SK-N-MC (cell line): ENCODE data around the gene RASL11B.
A peak's percentile ranks its signal among the peaks of the same experiment; 100 is the strongest.

Experiments
- DNase-seq: peaks from one replicate; pipeline ENCODE4 v3.0.0-alpha.2; 2011; ENCODE audit warnings: low read depth, low spot score
- H3K27ac ChIP-seq: fragments of 200-600 bp; sonication (generic); 2 replicates; pipeline ENCODE4 v1.5.1; 2016; ENCODE audit warnings: mixed run types
- H3K36me3 ChIP-seq: fragments of 200-600 bp; sonication (generic); 2 replicates; pipeline ENCODE4 v1.6.1; 2017; ENCODE audit warnings: antibody characterized with exemption, low read length, mixed read lengths; ENCODE audit not compliant: insufficient read depth
- H3K4me3 ChIP-seq: fragments of 200-600 bp; sonication (generic); 2 replicates; pipeline ENCODE4 v1.5.1; 2016
- H3K9ac ChIP-seq: fragments of 200-600 bp; sonication (generic); 2 replicates; pipeline ENCODE4 v1.8.0; 2017; ENCODE audit warnings: mixed run types, mixed read lengths; ENCODE audit not compliant: insufficient read length
- H3K9me3 ChIP-seq: fragments of 200-600 bp; sonication (generic); 2 replicates; pipeline ENCODE4 v1.6.1; 2017; ENCODE audit warnings: low read depth, mild to moderate bottlenecking, antibody characterized with exemption, low read length, moderate library complexity, mixed read lengths
- EZH2 ChIP-seq: fragments of 200-600 bp; sonication (generic); IDR thresholded peaks from one replicate; pipeline ENCODE4 v1.6.1; 2017; ENCODE audit warnings: antibody characterized with exemption
- FOXP2 ChIP-seq: optimal IDR thresholded peaks from 2 replicates; pipeline ENCODE3; 2011; ENCODE audit warnings: mild to moderate bottlenecking, moderate library complexity; ENCODE audit not compliant: insufficient read depth; ENCODE audit errors: extremely low read length, control extremely low read depth
- POLR2AphosphoS5 ChIP-seq: IDR thresholded peaks from 2 replicates; pipeline ENCODE4 v1.6.1; 2012; ENCODE audit warnings: mild to moderate bottlenecking, low read depth, low read length, borderline replicate concordance

Gene RASL11B

DNA sequence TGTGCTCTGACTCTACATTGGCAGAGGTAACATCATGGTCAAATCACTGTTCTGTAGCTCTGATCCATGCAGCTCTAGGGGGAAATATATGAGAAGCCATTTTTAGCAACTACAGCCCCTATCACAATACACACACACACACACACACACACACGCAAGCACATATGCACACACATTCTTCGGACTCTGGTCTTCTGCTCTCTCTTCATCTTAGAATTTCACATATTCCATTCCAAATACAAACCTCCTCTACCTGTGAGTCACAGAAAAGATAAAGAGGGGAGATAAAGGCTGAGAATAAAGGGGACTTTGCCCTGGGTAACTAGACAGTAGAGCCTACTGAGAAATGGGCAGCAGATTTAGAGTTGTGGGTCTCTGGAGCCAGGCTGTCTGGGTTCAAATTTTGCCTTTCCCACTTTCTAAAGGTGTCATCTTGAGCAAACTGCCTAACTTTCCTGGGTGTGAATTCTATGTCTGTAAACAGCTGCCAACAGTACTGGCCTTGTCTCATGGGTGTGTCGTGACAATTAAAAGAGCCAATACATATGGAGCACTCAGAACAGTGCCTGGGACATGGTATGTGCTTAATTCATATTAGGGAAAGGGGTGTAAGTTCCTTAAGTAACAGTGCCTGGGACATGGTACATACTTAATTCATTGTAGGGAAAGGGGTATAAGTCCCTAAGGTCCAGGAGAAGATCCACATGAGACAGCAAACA lies 11.6 kb upstream of the RASL11B start:
- no peak for TF ChIP-seq POLR2AphosphoS5
- no peak for TF ChIP-seq EZH2
- no peak for TF ChIP-seq FOXP2
- no peaks in the 10 kb centered on the region for H3K9me3 ChIP-seq
- no peak overlapping the region for H3K27ac ChIP-seq
- no peak overlapping the region for H3K4me3 ChIP-seq
- H3K9ac ChIP-seq, result no peak overlapping the region
- H3K36me3 ChIP-seq, result no peaks in the 10 kb centered on the region
- no peak for DNase-seq

GRCh38 chr4:52852041-52852440 lies 10.1 kb upstream of the RASL11B start:
- Histone ChIP-seq H3K9ac (no peak overlapping the region), H3K4me3 (no peak overlapping the region), H3K9me3 (no peaks in the 10 kb centered on the region), H3K36me3 (no peaks in the 10 kb centered on the region), H3K27ac (no peak overlapping the region)
- no peak for DNase-seq
- no peak for TF ChIP-seq EZH2
- no peak for TF ChIP-seq FOXP2
- no peak for TF ChIP-seq POLR2AphosphoS5

GRCh38 chr4:52852711-52853110 lies 9.4 kb upstream of the RASL11B start:
- Histone ChIP-seq H3K4me3 (no peak overlapping the region), H3K9me3 (no peaks in the 10 kb centered on the region), H3K9ac (no peak overlapping the region), H3K36me3 (no peaks in the 10 kb centered on the region), H3K27ac (no peak overlapping the region)
- no peak for DNase-seq
- TF ChIP-seq POLR2AphosphoS5 (no peak), FOXP2 (no peak), EZH2 (no peak)

- Histone ChIP-seq H3K36me3 (no peaks in the 10 kb centered on the region), H3K9me3 (no peaks in the 10 kb centered on the region), H3K27ac (no peak overlapping the region), H3K4me3 (no peak overlapping the region), H3K9ac (no peak overlapping the region)
- no peak for TF ChIP-seq FOXP2
- TF ChIP-seq POLR2AphosphoS5, result no peak
- TF ChIP-seq EZH2, result no peak
- DNase-seq, result no peak
Measured at GRCh38 chr4:52853351-52853750, 8.8 kb upstream of the RASL11B start.

GRCh38 chr4:52856801-52857200 lies 5.3 kb upstream of the RASL11B start:
- H3K36me3 ChIP-seq, result no peaks in the 10 kb centered on the region
- no peak overlapping the region for H3K9ac ChIP-seq
- no peak overlapping the region for H3K4me3 ChIP-seq
- H3K9me3 ChIP-seq, result no peaks in the 10 kb centered on the region
- TF ChIP-seq POLR2AphosphoS5 (no peak), FOXP2 (no peak), EZH2 (no peak)
- no peak overlapping the region for H3K27ac ChIP-seq
- DNase-seq, result no peak

GRCh38 chr4:52860361-52860760 lies 1.8 kb upstream of the RASL11B start:
- no peak for TF ChIP-seq EZH2
- no peak for TF ChIP-seq POLR2AphosphoS5
- H3K4me3 ChIP-seq, result no peak overlapping the region
- H3K27ac ChIP-seq, result no peak overlapping the region
- no peak for DNase-seq
- H3K9me3 ChIP-seq, result no peaks in the 10 kb centered on the region
- H3K9ac ChIP-seq, result no peak overlapping the region
- no peaks in the 10 kb centered on the region for H3K36me3 ChIP-seq

DNA sequence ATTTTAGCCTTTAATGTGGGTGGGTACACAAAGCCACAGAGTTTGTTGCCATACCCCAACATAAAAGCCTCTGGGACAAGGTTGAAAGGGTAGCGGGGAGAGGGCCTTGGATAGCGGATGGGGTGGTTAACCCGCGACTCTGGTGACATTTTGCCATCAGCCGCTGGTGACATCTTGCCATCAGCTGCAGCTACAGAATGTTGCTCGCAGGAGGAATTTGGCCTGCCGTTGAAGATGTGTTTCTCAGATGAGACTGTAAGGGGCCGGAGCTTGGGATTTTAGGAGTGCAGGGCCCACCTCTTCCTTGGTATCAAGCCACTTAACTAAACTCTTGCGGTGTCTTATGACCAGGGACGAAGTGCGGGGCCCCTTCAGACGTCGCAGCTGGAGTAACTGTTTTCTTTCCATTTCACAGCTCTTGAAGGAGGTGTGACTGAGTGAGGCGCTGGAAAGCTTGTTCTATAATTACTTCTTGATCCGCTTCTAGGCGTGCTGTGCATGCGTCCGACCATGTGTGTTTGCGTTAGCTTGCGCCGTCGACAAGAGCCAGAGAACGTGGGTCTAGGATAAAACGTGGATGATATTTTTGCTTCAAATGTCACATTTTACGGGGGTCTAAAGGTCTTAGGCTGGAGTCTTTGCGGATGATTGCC lies 820 bp upstream of the RASL11B start:
- TF ChIP-seq POLR2AphosphoS5 (no peak), EZH2 (no peak), FOXP2 (no peak)
- Histone ChIP-seq H3K27ac (no peak overlapping the region), H3K9ac (no peak overlapping the region)

GRCh38 chr4:52862639-52863161 lies 583 bp downstream of the RASL11B start:
- H3K9ac ChIP-seq, result peak overlapping the region; percentile 43
- no peak overlapping the region for H3K27ac ChIP-seq
- peak overlapping the region; percentile 80 for H3K4me3 ChIP-seq
- H3K9me3 ChIP-seq, result no peaks in the 10 kb centered on the region
- TF ChIP-seq POLR2AphosphoS5 (no peak), FOXP2 (peak; percentile 10), EZH2 (no peak)
- DNase-seq, result no peak
- no peaks in the 10 kb centered on the region for H3K36me3 ChIP-seq

More for the DNA sequence above, 820 bp upstream of the RASL11B start:
- peak overlapping the region; percentile 80 for H3K4me3 ChIP-seq
- H3K36me3 ChIP-seq, result no peaks in the 10 kb centered on the region
- H3K9me3 ChIP-seq, result no peaks in the 10 kb centered on the region
- no peak for DNase-seq
